Left kidney (tissue), 2 donors: ENCODE results near the gene DLG4. TPM values are rescaled to one million over a fixed set of nuclear protein-coding genes. Genes with fewer than 3 reads are reported as not detected.

Source experiments
- DNase-seq: peaks from one replicate; pipeline ENCODE4 v3.0.0-alpha.2; 2013
- polyA plus RNA-seq: library from polyadenylated mRNA; unstranded; fragments of 120-200 nt; gene quantifications from one replicate; pipeline ENCODE4 v1.2.1, GENCODE V29; 2013; ENCODE audit not compliant: insufficient read length

The DLG4 gene
- polyA plus RNA-seq, 1 donor, result 36.0 TPM

- no peak for DNase-seq
Observed at GRCh38 chr17:7216242-7217112, 3.2 kb downstream of the DLG4 start.

GRCh38 chr17:7215652-7216180 lies 3.9 kb downstream of the DLG4 start:
- DNase-seq, result no peak

GRCh38 chr17:7215136-7215638 lies 4.4 kb downstream of the DLG4 start:
- no peak for DNase-seq

GRCh38 chr17:7214300-7215135 lies 5.1 kb downstream of the DLG4 start:
- peak; percentile 98 for DNase-seq

GRCh38 chr17:7213895-7214299 lies 5.7 kb downstream of the DLG4 start:
- DNase-seq, result peak; percentile 96

GRCh38 chr17:7211491-7212273 lies 8.0 kb downstream of the DLG4 start:
- no peak for DNase-seq

GRCh38 chr17:7208754-7209460 lies 10.7 kb downstream of the DLG4 start:
- DNase-seq, result no peak

GRCh38 chr17:7208027-7208571 lies 11.5 kb downstream of the DLG4 start:
- no peak for DNase-seq

GRCh38 chr17:7207120-7208001 lies 12.3 kb downstream of the DLG4 start:
- no peak for DNase-seq

- DNase-seq, result no peak
Observed at GRCh38 chr17:7205561-7205960, 14.1 kb downstream of the DLG4 start.

GRCh38 chr17:7204828-7205461 lies 14.7 kb downstream of the DLG4 start:
- DNase-seq, result peak; percentile 88

GRCh38 chr17:7204336-7204735 lies 15.3 kb downstream of the DLG4 start:
- no peak for DNase-seq

GRCh38 chr17:7203391-7203790 lies 16.2 kb downstream of the DLG4 start:
- DNase-seq, result no peak

GRCh38 chr17:7196651-7197401 lies 22.8 kb downstream of the DLG4 start:
- DNase-seq, result no peak

GRCh38 chr17:7195971-7196370 lies 23.7 kb downstream of the DLG4 start:
- no peak for DNase-seq

GRCh38 chr17:7192271-7192937 lies 27.2 kb downstream of the DLG4 start:
- DNase-seq, result no peak

- DNase-seq, result no peak
Observed at GRCh38 chr17:7191571-7192270, 27.9 kb downstream of the DLG4 start.
